ENCODE data around the gene BAHD1.

BAHD1 gene

GRCh38 chr15:40481341-40482074, 40.8 kb downstream of the BAHD1 start:
- Histone ChIP-seq H3K4me3 (ENCODE audit: low read depth in 1 of 2, low read length in 1 of 2) (no peak overlapping the region), H3K9me3 (no peaks in the 10 kb centered on the region), H3K36me3 (no peaks in the 10 kb centered on the region), H3K4me1 (ENCODE audit: control insufficient read depth in 1 of 2, insufficient read depth in 1 of 2, low read depth in 1 of 2, low read length in 1 of 2) (no peaks in the 10 kb centered on the region), H3K27ac (no peak overlapping the region), H3K27me3 (peaks cover 19% of the 10 kb centered on the region)
- TF ChIP-seq, protein P1, sequence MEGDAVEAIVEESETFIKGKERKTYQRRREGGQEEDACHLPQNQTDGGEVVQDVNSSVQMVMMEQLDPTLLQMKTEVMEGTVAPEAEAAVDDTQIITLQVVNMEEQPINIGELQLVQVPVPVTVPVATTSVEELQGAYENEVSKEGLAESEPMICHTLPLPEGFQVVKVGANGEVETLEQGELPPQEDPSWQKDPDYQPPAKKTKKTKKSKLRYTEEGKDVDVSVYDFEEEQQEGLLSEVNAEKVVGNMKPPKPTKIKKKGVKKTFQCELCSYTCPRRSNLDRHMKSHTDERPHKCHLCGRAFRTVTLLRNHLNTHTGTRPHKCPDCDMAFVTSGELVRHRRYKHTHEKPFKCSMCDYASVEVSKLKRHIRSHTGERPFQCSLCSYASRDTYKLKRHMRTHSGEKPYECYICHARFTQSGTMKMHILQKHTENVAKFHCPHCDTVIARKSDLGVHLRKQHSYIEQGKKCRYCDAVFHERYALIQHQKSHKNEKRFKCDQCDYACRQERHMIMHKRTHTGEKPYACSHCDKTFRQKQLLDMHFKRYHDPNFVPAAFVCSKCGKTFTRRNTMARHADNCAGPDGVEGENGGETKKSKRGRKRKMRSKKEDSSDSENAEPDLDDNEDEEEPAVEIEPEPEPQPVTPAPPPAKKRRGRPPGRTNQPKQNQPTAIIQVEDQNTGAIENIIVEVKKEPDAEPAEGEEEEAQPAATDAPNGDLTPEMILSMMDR (IDR thresholded peaks at IDR 0.05), result no peak

- Histone ChIP-seq H3K4me1 (ENCODE audit: control insufficient read depth in 1 of 2, insufficient read depth in 1 of 2, low read depth in 1 of 2, low read length in 1 of 2) (no peaks in the 10 kb centered on the region), H3K9me3 (no peaks in the 10 kb centered on the region), H3K27ac (no peak overlapping the region), H3K27me3 (peaks cover 8% of the 10 kb centered on the region), H3K36me3 (no peaks in the 10 kb centered on the region), H3K4me3 (ENCODE audit: low read depth in 1 of 2, low read length in 1 of 2) (no peak overlapping the region)
- TF ChIP-seq, protein P1 (IDR thresholded peaks at IDR 0.05), result no peak
These were observed 43.2 kb downstream of the BAHD1 start for GRCh38 chr15:40483919-40484318.

DNA sequence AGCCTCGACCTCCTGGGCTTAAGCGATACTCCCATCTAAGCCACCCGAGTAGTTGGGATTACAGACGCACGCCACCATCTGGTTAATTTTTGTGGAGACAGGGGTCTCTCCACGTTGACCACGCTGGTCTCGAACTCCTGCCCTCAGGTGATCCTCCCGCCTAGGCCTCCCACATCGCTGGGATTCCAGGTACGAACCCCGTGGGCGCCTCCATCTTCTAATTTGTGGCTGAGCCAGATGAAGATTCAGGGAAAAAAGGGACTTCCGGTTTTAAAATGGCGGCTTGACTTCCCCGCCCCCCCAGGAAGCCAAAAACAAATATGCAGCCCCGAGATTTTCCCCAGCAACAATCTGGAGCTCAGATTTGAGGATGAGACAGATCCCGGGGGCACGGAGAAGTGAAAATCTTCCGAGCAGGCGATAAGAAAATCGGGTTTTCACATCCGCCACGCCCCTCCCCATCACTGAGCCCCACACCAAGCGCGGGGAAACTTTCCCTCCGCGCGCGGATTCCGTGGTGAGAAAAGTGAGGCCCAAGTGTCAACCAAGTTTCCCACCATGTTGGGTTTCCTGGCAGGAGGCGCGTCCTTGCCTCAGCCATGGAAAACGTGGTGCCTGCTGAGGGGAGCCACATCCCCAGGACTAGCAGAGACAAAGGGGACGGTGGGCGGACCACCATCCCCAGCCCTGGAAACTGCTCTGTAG, 45.5 kb downstream of the BAHD1 start:
- TF ChIP-seq, protein P1 (IDR thresholded peaks at IDR 0.05), result no peak
- Histone ChIP-seq H3K27me3 (no peaks in the 10 kb centered on the region), H3K27ac (no peak overlapping the region), H3K9me3 (no peaks in the 10 kb centered on the region), H3K36me3 (no peaks in the 10 kb centered on the region), H3K4me3 (ENCODE audit: low read depth in 1 of 2, low read length in 1 of 2) (no peak overlapping the region), H3K4me1 (ENCODE audit: control insufficient read depth in 1 of 2, insufficient read depth in 1 of 2, low read depth in 1 of 2, low read length in 1 of 2) (no peaks in the 10 kb centered on the region)

DNA sequence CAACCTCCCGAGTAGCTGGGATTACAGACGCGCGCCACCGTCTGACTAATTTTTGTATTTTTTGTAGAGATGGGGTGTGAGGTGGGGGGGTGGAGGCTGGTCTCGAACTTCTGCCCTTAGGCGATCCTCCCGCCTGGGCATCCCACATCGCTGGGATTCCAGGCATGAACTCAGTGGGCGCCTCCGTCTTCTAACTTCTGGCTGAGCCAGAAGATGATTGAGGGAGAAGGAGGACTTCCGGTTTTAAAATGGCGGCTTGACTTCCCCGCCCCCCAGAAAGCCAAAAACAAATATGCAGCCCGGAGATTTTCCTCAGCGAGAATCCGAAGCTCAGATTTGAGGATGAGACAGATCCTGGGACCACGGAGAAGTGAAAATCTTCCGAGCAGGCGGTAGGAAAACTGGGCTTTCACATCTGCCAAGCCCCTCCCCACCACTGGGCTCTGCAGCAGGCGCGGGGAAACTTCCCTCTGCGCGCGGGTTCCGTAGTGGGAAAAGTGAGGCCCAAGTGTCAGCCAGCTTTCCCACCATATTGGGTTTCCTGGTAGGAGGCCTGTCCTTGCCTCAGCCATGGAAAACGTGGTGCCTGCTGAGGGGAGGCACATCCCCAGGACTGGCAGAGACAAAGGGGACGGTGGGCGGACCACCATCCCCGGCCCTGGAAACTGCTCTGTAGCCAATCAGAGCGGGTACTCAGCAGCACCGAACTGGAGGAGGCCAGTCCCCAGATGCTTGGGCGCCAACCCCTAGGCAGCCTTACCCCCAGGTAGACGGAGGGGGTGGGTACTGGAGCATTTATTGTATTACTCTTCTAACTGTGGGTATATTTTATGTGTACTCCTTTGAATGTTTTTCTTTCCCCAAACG, 47.3 kb downstream of the BAHD1 start:
- Histone ChIP-seq H3K4me1 (ENCODE audit: control insufficient read depth in 1 of 2, insufficient read depth in 1 of 2, low read depth in 1 of 2, low read length in 1 of 2) (no peaks in the 10 kb centered on the region), H3K27me3 (no peaks in the 10 kb centered on the region), H3K27ac (no peak overlapping the region), H3K36me3 (no peaks in the 10 kb centered on the region), H3K4me3 (ENCODE audit: low read depth in 1 of 2, low read length in 1 of 2) (no peak overlapping the region), H3K9me3 (no peaks in the 10 kb centered on the region)
- TF ChIP-seq, protein P1 (IDR thresholded peaks at IDR 0.05), result no peak

- Histone ChIP-seq H3K27ac (no peak overlapping the region), H3K4me3 (ENCODE audit: low read depth in 1 of 2, low read length in 1 of 2) (no peak overlapping the region), H3K27me3 (peaks cover 10% of the 10 kb centered on the region), H3K9me3 (no peaks in the 10 kb centered on the region), H3K36me3 (no peaks in the 10 kb centered on the region), H3K4me1 (ENCODE audit: control insufficient read depth in 1 of 2, insufficient read depth in 1 of 2, low read depth in 1 of 2, low read length in 1 of 2) (no peaks in the 10 kb centered on the region)
- TF ChIP-seq, protein P1 (IDR thresholded peaks at IDR 0.05), result no peak
These were observed 48.8 kb downstream of the BAHD1 start for GRCh38 chr15:40489274-40490175.

Measured in neutrophil (primary cell).